HG03095 (cell line): Measurements from ENCODE around the gene PPP1R26.
"Not testable (repeated sequence)": the region's sequence is repeated elsewhere in the genome, so short reads cannot be mapped to it uniquely, and the experiment has no call there.

Experiments used
- ATAC-seq: cut with Tn5 transposase; IDR thresholded peaks from one replicate; pipeline ENCODE4 v1.9.1; 2021; ENCODE audit warnings: moderate library complexity; ENCODE audit not compliant: unreplicated experiment

Gene PPP1R26

DNA sequence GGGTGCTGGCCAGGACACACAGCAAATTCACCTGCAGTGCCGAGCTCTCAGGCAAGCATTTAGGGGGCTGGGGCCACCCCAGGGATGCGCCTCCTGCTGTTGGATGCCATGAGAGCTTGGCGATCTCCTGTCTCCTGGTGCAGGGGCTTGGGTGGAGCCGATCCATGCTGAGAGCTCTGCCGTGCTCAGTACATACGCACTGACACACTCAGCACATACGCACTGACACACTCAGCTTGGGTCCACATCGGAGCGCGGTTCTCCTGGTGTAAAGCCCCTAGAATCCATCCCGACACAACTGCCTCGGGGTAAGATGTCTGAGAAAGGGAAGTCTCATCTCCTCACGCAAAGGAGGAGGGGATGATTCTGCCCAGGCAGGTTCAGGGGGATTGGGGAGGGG lies 56.0 kb downstream of the PPP1R26 start:
- not testable (repeated sequence) for ATAC-seq

DNA sequence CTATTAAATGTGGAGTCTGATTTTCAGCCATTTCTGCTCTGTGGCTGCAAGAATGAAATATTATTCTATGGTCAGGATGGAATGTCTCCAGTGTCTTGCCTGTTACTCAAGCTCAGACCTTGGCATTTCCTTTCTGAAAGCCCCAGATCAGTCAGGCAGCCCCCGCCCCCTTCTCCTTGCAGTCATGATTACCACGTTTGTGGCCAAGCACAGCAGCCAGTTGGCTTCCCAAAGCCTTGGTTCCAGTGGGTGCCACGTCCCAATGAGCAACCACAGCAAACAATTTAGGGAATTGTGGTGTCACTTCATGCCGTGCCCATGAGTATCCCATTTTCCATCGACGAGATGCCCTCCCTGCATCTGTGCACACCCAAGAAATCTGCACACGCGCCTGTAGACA lies 56.6 kb downstream of the PPP1R26 start:
- ATAC-seq: no peak
